Smooth muscle cell (in vitro differentiated cells): Measurements from ENCODE around the gene UBXN6. TPM values are rescaled to one million over a fixed set of nuclear protein-coding genes. Genes with fewer than 3 reads are reported as not detected.
A peak's percentile ranks its signal among the peaks of the same experiment; 100 is the strongest.

Experiments
- DNase-seq: peaks from one replicate; lab custom pipeline; 2025; ENCODE audit not compliant: unreplicated experiment; lab: John Stamatoyannopoulos, UW
- H2AFZ ChIP-seq: fragments of 200-600 bp; sonication (generic); 2 replicates; pipeline ENCODE4 v1.6.0; 2016; ENCODE audit warnings: antibody characterized with exemption, low read depth, mild to moderate bottlenecking
- H3F3A ChIP-seq: fragments of 200-600 bp; sonication (generic); 2 replicates; pipeline ENCODE4 v1.6.0; 2017; ENCODE audit warnings: antibody characterized with exemption, low read depth
- H3K27ac ChIP-seq: fragments of 200-600 bp; sonication (generic); 2 replicates; pipeline ENCODE4 v1.5.1; 2016; ENCODE audit warnings: low read depth, mild to moderate bottlenecking
- H3K27me3 ChIP-seq: fragments of 200-600 bp; sonication (generic); 2 replicates; pipeline ENCODE4 v1.6.1; 2016; ENCODE audit warnings: low read depth, mild to moderate bottlenecking
- H3K36me3 ChIP-seq: fragments of 200-600 bp; sonication (generic); 2 replicates; pipeline ENCODE4 v1.5.1; 2016; ENCODE audit warnings: low read depth
- H3K4me1 ChIP-seq: fragments of 200-600 bp; sonication (generic); 2 replicates; pipeline ENCODE4 v1.5.1; 2016; ENCODE audit warnings: low read depth
- H3K4me2 ChIP-seq: fragments of 200-600 bp; sonication (generic); 2 replicates; pipeline ENCODE4 v1.6.0; 2016; ENCODE audit warnings: mild to moderate bottlenecking
- H3K4me3 ChIP-seq: fragments of 200-600 bp; sonication (generic); 2 replicates; pipeline ENCODE4 v1.5.1; 2016; ENCODE audit warnings: mild to moderate bottlenecking
- H3K79me2 ChIP-seq: fragments of 200-600 bp; sonication (generic); 2 replicates; pipeline ENCODE4 v1.6.0; 2016; ENCODE audit warnings: low read depth, mild to moderate bottlenecking
- H3K9ac ChIP-seq: fragments of 200-600 bp; sonication (generic); 2 replicates; pipeline ENCODE4 v1.6.0; 2016; ENCODE audit warnings: low read depth
- H3K9me3 ChIP-seq: fragments of 200-600 bp; sonication (generic); replicated peaks from 2 replicates; pipeline ENCODE4 v1.5.1; 2016; ENCODE audit warnings: low read depth
- H4K20me1 ChIP-seq: fragments of 200-600 bp; sonication (generic); 2 replicates; pipeline ENCODE4 v1.6.0; 2016; ENCODE audit warnings: low read depth
- CTCF ChIP-seq: fragments of 200-600 bp; sonication (generic); IDR thresholded peaks from 2 replicates; pipeline ENCODE4 v1.5.1; 2017; ENCODE audit warnings: borderline replicate concordance, mild to moderate bottlenecking, antibody characterized with exemption; ENCODE audit not compliant: insufficient read depth, poor library complexity, severe bottlenecking
- WGBS: methylation state at CpG from one replicate; pipeline ENCODE4 v1.1.7; 2016; ENCODE audit warnings: low lambda C conversion rate; 5-methylcytosine and 5-hydroxymethylcytosine counted together
- polyA plus RNA-seq: library from polyadenylated mRNA; unstranded; fragments of >200 nt; fragmentation: Nextera tagmentation; extraction: Ambion mirVana; gene quantifications from 2 replicates; pipeline ENCODE4 v1.2.1, GENCODE V29; 2016
- total RNA-seq: library from RNA; depleted of rRNA; stranded (reverse); fragments of >200 nt; gene quantifications from 2 replicates; pipeline ENCODE4 v1.2.3, GENCODE V29; 2014

UBXN6 gene
- total and polyA plus RNA-seq, 2 experiments from 2014 or later = 44.8 to 50.7 TPM

- TF ChIP-seq CTCF = no peak
- Histone ChIP-seq H2AFZ (peak overlapping the region; percentile 95), H4K20me1 (peaks cover 16% of the 10 kb centered on the region), H3K4me3 (peak overlapping the region; percentile 87), H3F3A (peaks cover 4% of the 10 kb centered on the region), H3K27me3 (no peaks in the 10 kb centered on the region), H3K36me3 (no peaks in the 10 kb centered on the region), H3K9me3 (no peaks in the 10 kb centered on the region), H3K4me1 (peaks cover 19% of the 10 kb centered on the region), H3K9ac (peak overlapping the region; percentile 68), H3K27ac (peak overlapping the region; percentile 77), H3K79me2 (peaks cover 41% of the 10 kb centered on the region), H3K4me2 (peak overlapping the region; percentile 89)
- DNase-seq = peak; percentile 87
- 4% methylated on average over 33 of the region's 33 CpGs for WGBS
Measured at GRCh38 chr19:4471403-4472173, 14.0 kb upstream of the UBXN6 start.

DNA sequence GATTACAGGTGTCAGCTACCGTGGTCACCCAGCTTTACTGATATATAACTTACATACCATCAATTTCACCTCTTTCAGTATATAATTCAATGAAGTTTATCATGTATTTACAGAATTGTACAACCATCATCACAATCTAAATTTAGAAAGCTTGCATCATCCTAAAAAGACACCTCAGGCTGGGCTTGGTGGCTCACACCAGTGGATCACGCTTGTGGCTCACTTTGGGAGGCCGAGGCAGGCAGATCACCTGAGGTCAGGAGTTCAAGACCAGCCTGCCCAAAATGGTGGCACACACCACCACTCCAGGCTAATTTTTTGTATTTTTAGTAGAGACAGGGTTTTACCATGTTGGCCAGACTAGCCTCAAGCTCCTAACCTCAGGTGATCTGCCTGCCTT is 10.2 kb upstream of the UBXN6 start:
- Histone ChIP-seq H3K4me3 (no peak overlapping the region), H3K4me1 (no peaks in the 10 kb centered on the region), H3K4me2 (no peak overlapping the region), H3K9me3 (no peaks in the 10 kb centered on the region), H3K79me2 (peaks cover 8% of the 10 kb centered on the region), H3K27me3 (no peaks in the 10 kb centered on the region), H4K20me1 (no peaks in the 10 kb centered on the region), H2AFZ (no peak overlapping the region), H3K9ac (no peak overlapping the region), H3F3A (peaks cover 4% of the 10 kb centered on the region), H3K27ac (no peak overlapping the region), H3K36me3 (no peaks in the 10 kb centered on the region)
- TF ChIP-seq CTCF = no peak
- DNase-seq = no peak
- WGBS = 97% methylated on average over 3 of the region's 3 CpGs

- Histone ChIP-seq H3F3A (no peaks in the 10 kb centered on the region), H4K20me1 (no peaks in the 10 kb centered on the region), H3K79me2 (no peaks in the 10 kb centered on the region), H3K9ac (no peak overlapping the region), H2AFZ (no peak overlapping the region), H3K9me3 (no peaks in the 10 kb centered on the region), H3K4me3 (no peak overlapping the region), H3K27me3 (no peaks in the 10 kb centered on the region), H3K4me2 (no peak overlapping the region), H3K4me1 (no peaks in the 10 kb centered on the region), H3K36me3 (no peaks in the 10 kb centered on the region), H3K27ac (no peak overlapping the region)
- WGBS = 93% methylated on average over 7 of the region's 8 CpGs
- TF ChIP-seq CTCF = no peak
- DNase-seq = no peak
Measured at GRCh38 chr19:4464815-4465581, 7.4 kb upstream of the UBXN6 start.
